Hematopoietic multipotent progenitor cell (in vitro differentiated cells): ENCODE measurements around the gene ENOX1. TPM values are rescaled to one million over a fixed set of nuclear protein-coding genes. Genes with fewer than 3 reads are reported as not detected.

Experiments used
- DNase-seq, 3 donors: peaks; one replicate each; pipeline ENCODE4 v3.0.0-alpha.2; 2011 to 2015; ENCODE audit warnings: low read depth in 2 of 3, low spot score in 2 of 3
- total RNA-seq: library from RNA; depleted of rRNA; stranded (reverse); fragments of >200 nt; gene quantifications from one replicate; pipeline ENCODE4 v1.2.3, GENCODE V29; 2012

Gene ENOX1
- total RNA-seq, 1 donor = 0.54 TPM

DNA sequence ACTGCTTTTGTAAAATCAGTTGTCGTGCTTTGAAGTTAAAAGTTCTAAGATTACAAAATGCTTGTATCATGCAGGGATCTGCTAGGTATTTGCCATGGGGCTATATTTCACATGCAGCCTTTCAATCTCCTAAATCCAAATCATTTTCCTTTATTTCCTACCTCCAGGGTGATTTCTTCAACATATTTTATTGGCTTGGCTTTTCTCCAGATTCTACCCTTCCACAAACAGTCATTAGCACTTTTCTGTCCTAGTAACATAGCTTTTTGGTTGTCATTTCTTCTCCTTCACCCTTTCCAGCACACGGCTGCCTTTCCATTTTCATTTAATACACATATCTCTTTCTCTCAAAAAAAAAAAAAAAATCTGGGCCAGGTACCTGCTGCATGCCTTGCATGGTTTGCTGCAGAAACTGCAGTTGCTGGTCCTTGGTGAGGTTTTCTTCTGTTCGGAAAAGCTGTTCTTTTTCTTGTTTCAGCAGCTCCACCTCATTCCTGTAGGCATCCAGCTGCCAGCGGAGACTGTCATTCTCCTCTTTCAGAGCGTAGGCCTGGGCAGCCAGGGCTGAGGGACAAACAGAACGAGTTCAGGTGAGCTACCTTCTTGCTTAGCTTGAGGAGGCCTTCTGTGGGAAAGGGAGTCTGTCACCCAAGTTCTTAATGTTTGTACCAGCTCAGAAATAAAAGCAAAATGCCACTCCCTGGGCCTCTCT lies 488.6 kb downstream of the ENOX1 start:
- no peak for DNase-seq

DNA sequence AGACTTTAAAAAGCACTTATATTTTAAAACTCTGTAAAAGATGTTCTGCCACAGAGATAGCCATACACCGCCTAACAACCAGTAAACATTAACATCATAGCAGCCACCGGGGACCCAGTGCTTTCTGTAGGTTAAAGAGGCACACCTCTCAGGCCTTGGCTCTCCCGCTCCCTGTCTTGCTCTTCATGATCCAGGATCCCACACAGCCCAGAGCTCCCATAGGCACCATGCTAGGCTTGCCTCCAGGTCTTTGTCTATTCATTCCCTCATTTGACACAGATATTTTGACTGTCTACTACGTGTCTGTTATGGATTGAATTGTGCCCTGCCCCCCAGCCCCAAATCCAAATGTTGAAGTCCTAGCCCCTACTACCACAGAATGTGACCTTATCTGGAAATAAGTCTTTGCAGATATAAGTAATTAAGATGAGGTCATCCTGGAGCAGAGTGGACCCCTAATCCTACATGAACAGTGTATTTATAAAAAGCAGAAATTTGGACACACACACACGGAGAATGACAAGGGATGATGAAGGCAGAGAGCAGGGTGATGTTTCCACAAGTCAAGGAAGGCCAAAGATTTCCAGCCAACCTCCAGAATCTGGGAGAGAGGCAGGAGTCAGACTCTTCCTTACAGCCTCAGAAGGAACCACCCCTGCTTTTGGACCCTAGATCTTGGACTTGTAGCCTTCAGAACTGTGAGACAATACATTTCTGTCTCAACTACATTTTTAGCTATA lies 490.8 kb downstream of the ENOX1 start:
- DNase-seq = no peak

GRCh38 chr13:43295321-43295720 lies 491.5 kb downstream of the ENOX1 start:
- DNase-seq = no peak

- no peak for DNase-seq
Observed at GRCh38 chr13:43294412-43294811, 492.4 kb downstream of the ENOX1 start.

DNA sequence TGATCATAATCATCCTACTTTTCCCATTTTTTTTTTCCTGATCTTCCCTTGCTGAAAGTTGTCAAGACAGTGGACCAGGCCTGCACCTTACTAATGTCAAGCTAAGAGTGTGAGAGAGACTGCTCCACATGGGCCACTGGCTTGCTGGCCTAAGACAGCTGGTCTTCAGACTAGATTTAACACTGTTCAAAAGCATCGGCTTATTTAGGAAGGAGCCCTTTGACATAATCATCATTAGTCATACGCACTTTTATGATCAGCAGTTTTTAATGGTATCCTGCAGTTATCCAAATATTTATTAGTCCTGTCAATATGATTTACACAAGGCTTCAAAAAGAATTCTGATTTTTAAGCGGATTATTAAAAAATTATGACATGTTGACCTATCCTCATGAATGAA lies 492.8 kb downstream of the ENOX1 start:
- DNase-seq = no peak

- DNase-seq = no peak
Observed at GRCh38 chr13:43293561-43293960, 493.2 kb downstream of the ENOX1 start.

GRCh38 chr13:43293008-43293407 lies 493.8 kb downstream of the ENOX1 start:
- no peak for DNase-seq

DNA sequence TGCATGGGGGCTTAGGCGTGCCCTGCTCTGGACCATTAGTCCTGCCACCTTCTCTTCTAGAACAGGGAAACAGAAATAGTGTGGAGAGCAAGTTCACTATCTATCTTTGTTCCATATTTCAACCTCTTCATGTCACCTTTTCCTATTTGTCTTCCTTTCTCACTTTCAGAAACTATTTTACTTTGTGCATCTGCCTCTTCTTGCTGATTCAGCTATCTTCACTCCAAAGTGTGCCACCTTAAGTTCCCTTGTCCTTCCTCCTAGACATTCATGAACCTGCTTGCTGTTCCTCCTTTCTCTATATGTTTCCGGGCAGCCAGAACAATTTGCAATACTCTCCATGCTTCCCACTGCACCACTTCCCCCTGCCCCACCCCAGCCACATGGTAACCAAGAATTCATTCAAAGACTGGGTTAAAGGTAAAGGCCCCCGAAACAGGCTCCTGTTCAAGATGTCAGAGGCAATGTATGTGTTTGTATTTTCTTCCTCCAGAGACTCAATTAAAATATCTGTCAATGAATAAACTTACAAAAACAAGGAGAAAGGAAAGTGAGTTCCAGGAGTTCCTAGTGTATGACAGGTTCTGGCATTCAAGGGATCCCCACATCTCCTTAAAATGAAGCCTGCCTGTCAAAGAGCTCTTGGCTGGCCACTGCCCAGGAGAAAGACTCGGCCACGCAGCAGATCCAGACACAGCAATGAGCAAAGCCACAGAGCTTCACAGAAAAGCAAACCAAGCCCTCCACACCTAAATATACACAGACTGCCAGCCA lies 495.3 kb downstream of the ENOX1 start:
- no peak for DNase-seq

- no peak for DNase-seq
Observed at GRCh38 chr13:43289470-43290255, 497.1 kb downstream of the ENOX1 start.

GRCh38 chr13:43286751-43287150 lies 500.0 kb downstream of the ENOX1 start:
- DNase-seq = no peak

- DNase-seq = no peak
Observed at GRCh38 chr13:43285933-43286597, 500.7 kb downstream of the ENOX1 start.

DNA sequence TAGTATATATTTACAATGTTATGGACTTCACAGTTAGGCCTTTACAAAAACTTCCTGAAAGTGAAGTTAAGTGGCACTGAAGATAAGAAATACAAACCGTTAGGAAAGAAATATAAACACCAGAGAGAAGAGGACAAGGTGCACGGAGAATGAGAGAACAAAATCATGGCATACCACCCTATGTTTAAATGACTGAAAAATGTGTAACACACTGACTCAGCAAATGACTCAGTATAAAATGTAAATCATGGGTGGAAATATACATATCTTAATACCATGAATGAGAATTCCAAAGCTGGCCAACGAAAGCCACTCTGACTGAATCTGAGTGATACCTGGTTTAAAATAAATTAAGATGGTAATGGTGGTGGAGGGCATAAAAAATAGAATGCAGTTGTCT lies 502.6 kb downstream of the ENOX1 start:
- DNase-seq = no peak

- no peak for DNase-seq
Observed at GRCh38 chr13:43279696-43280095, 507.1 kb downstream of the ENOX1 start.

DNA sequence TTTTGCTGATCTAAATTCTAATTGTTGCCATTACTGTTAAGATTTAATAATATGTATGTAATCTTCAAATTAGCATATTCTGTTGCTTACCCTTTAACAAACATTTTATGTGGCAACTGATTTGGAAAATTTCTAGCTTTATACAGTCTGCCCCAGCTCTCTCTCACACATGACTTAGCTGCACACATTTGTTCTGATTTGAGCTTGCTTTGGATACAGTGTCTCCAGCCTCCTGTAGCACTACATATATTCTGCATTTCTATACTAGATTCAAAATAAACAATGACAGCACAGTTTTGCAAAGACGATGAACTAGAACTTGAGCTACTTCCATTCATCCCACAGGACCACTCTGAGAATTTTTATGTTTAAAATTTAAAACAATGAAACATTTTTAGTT lies 508.6 kb downstream of the ENOX1 start:
- no peak for DNase-seq

DNA sequence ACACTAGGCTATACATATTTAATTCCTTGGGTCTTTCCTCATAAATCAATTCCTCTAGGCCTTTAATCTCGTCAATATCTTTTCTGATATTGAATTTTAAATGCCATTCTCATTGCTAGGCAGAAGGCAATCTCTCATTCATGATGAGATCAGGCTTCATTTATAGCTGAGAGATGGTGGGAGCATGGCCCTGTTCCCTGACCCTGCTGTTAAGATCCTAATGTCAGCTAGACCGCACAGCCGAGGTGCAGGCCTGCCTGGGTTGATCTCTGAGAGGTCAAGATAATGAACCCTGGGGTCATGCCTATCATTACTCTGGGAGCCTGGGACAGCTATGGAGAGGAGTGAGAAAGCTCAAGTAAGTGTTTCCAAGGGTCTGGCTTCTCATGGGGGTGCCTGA lies 509.6 kb downstream of the ENOX1 start:
- DNase-seq = no peak

- no peak for DNase-seq
Observed at GRCh38 chr13:43274881-43275280, 511.9 kb downstream of the ENOX1 start.

- no peak for DNase-seq
Observed at GRCh38 chr13:43273362-43273761, 513.4 kb downstream of the ENOX1 start.

DNA sequence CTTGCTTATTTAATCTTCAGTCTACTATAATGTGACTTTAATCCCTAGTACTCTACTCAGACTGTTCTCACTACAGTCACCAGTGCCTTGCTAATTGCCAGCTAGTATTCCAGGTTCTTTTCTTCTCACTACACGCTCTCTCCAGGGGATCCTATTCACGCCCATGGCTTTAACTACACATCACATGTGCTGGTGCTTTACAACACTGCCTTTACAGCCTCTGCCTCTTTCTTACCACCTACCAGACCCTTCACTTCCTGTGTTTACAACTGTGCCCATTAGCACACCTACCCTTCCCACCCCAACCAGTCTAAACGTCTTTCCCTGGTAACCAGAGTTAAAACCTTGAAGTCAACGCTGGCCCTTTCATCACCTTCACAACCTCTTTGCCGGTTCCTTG lies 513.9 kb downstream of the ENOX1 start:
- no peak for DNase-seq

- DNase-seq = no peak
Observed at GRCh38 chr13:43271152-43271551, 515.6 kb downstream of the ENOX1 start.

- DNase-seq = no peak
Observed at GRCh38 chr13:43270130-43270830, 516.5 kb downstream of the ENOX1 start.
